Ishikawa (cell line): ENCODE measurements around the gene NSMCE3.

Experiments
- CEBPB ChIP-seq: IDR thresholded peaks from 2 replicates; pipeline ENCODE4 v1.6.1; 2012
- CREB1 ChIP-seq: IDR thresholded peaks from 2 replicates; pipeline ENCODE4 v1.6.1; 2012; ENCODE audit warnings: low read depth
- EP300 ChIP-seq: IDR thresholded peaks from 2 replicates; pipeline ENCODE4 v1.6.1; 2012; ENCODE audit warnings: borderline replicate concordance
- FOXM1 ChIP-seq: IDR thresholded peaks from 2 replicates; pipeline ENCODE4 v1.6.1; 2012; ENCODE audit warnings: low read depth, borderline replicate concordance
- NFIC ChIP-seq: IDR thresholded peaks from 2 replicates; pipeline ENCODE4 v1.6.1; 2012
- RAD21 ChIP-seq: IDR thresholded peaks from 2 replicates; pipeline ENCODE4 v1.6.1; 2012; ENCODE audit warnings: low read depth
- REST ChIP-seq: IDR thresholded peaks from 2 replicates; pipeline ENCODE4 v1.6.1; 2012; ENCODE audit warnings: low read depth, mild to moderate bottlenecking
- TAF1 ChIP-seq: IDR thresholded peaks from 2 replicates; pipeline ENCODE4 v1.6.1; 2012; ENCODE audit warnings: low read depth, mild to moderate bottlenecking
- TCF12 ChIP-seq: IDR thresholded peaks from 2 replicates; pipeline ENCODE4 v1.6.1; 2012; ENCODE audit warnings: low read depth
- TEAD4 ChIP-seq: IDR thresholded peaks from 2 replicates; pipeline ENCODE4 v1.6.1; 2012
- TF ChIP-seq, protein P1 (sequence below): IDR thresholded peaks from 2 replicates; pipeline ENCODE4 v1.6.1; 2012

GRCh38 chr15:29285386-29285785 is 15.8 kb upstream of the NSMCE3 start:
- TF ChIP-seq TCF12, result no peak
- no peak for TF ChIP-seq RAD21
- TF ChIP-seq EP300, result no peak
- no peak for TF ChIP-seq REST
- TF ChIP-seq CEBPB, result no peak
- no peak for TF ChIP-seq NFIC
- TF ChIP-seq, protein P1, sequence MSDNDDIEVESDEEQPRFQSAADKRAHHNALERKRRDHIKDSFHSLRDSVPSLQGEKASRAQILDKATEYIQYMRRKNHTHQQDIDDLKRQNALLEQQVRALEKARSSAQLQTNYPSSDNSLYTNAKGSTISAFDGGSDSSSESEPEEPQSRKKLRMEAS, result no peak
- no peak for TF ChIP-seq FOXM1
- TF ChIP-seq TEAD4, result no peak
- no peak for TF ChIP-seq CREB1
- no peak for TF ChIP-seq TAF1
